Uterus (tissue), 4 donors: ENCODE results near the gene SLC35G1. TPM values are rescaled to one million over a fixed set of nuclear protein-coding genes. Genes with fewer than 3 reads are reported as not detected.
A peak's percentile ranks its signal among the peaks of the same experiment; 100 is the strongest.

ENCODE experiments used
- DNase-seq, 2 donors: peaks; one replicate each; pipeline ENCODE4 v3.0.0-alpha.2; 2019 to 2020
- H3K27ac ChIP-seq, 2 donors: fragments of 200-600 bp; sonication (generic); 1 replicate in 1 of 2; 2 replicates in 1 of 2; pipeline ENCODE4 v1.5.1; 2016 to 2018
- H3K27me3 ChIP-seq, 2 donors: fragments of 200-600 bp; sonication (generic); one replicate each; pipeline ENCODE4 v1.5.1; 2018 to 2019; ENCODE audit warnings: control low read depth in 1 of 2
- H3K36me3 ChIP-seq, 2 donors: fragments of 200-600 bp; sonication (generic); one replicate each; pipeline ENCODE4 v1.5.1; 2019; ENCODE audit warnings: control low read depth in 1 of 2
- H3K4me1 ChIP-seq, 2 donors: fragments of 200-600 bp; sonication (generic); one replicate each; pipeline ENCODE4 v1.5.1; 2018 to 2019; ENCODE audit warnings: control low read depth in 1 of 2
- H3K4me3 ChIP-seq, 2 donors: fragments of 200-600 bp; sonication (generic); 1 replicate in 1 of 2; 2 replicates in 1 of 2; pipeline ENCODE4 v1.5.1; 2018 to 2019; ENCODE audit warnings: mild to moderate bottlenecking in 1 of 2
- H3K9me3 ChIP-seq, 2 donors: fragments of 200-600 bp; sonication (generic); one replicate each; pipeline ENCODE4 v1.5.1; 2019; ENCODE audit warnings: control low read depth in 1 of 2
- POLR2A ChIP-seq, 2 donors: fragments of 450-650 bp; IDR thresholded peaks; one replicate each; pipeline ENCODE4 v1.6.1; 2016; ENCODE audit warnings: antibody characterized with exemption in 2 of 2, mild to moderate bottlenecking in 1 of 2, moderate library complexity in 1 of 2
- intact Hi-C: fragments of 100-400 bp; cut with DNase I; formaldehyde crosslinking; loops from one replicate; pipeline ENCODE4 v1.15.1; 2023; ENCODE audit warnings: low total_unique reads
- total RNA-seq, 4 donors: library from RNA; depleted of rRNA in 3 of 4; stranded (reverse); fragments of >200 nt in 3 of 4; gene quantifications; one replicate each; pipeline versions ENCODE4 v1.1.0 to v1.2.4, GENCODE V29; 2014 to 2023
- TF ChIP-seq, protein P1 (sequence below), 4 experiments: fragments of 200-600 bp in 2 of 4; fragments of 450-650 bp in 2 of 4; sonication (generic) in 2 of 4; IDR thresholded peaks; one replicate each; pipeline ENCODE4 v1.5.1; 2016 to 2019; ENCODE audit warnings: antibody characterized with exemption in 4 of 4, mild to moderate bottlenecking in 2 of 4, moderate library complexity in 1 of 4
- donor health status: DM: yes; HTN: yes; CAD: no.

The SLC35G1 gene
- total RNA-seq, 4 donors from 2014 or later = 2.8 to 6.7 (median 4.8) TPM

GRCh38 chr10:93851169-93851568 is 42.6 kb upstream of the SLC35G1 start:
- no peaks in the 10 kb centered on the region for H3K27me3 ChIP-seq
- TF ChIP-seq POLR2A (IDR thresholded peaks at IDR 0.05) = no peak
- H3K4me3 ChIP-seq = no peak overlapping the region
- H3K36me3 ChIP-seq = no peaks in the 10 kb centered on the region
- no peaks in the 10 kb centered on the region for H3K9me3 ChIP-seq
- H3K27ac ChIP-seq = no peak overlapping the region
- intact Hi-C loops = no loop called here
- H3K4me1 ChIP-seq = no peaks in the 10 kb centered on the region
- DNase-seq = no peak

DNA sequence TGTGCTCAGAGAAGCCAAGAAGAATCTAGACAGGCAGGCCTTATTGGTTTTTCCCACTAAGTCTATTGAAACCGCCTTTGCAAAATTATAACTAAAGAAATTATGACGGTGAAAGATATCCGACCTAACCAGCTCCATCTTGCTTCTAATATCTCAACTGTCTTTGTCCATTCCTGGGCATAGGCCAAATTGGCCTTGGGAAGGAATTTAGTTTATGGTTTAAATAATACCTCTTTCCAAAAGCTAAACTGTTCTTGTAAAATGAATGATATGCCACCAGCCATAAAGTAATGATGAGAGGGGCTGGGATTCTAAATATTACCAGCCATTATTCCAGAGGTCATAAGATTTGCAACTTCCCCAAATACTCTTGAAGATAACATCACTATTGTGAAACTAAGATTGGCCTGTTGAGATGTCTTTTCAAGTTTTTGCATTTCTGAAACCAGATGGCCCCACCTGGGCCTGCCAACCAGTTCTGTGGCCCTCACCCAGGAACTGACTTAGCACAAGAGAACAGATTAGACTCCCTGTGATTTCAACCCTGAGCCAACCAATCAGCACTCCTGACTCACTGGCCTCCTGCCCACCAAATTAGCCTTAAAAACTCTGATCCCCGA is 41.2 kb upstream of the SLC35G1 start:
- no peak overlapping the region for H3K27ac ChIP-seq
- no peaks in the 10 kb centered on the region for H3K27me3 ChIP-seq
- TF ChIP-seq, protein P1, sequence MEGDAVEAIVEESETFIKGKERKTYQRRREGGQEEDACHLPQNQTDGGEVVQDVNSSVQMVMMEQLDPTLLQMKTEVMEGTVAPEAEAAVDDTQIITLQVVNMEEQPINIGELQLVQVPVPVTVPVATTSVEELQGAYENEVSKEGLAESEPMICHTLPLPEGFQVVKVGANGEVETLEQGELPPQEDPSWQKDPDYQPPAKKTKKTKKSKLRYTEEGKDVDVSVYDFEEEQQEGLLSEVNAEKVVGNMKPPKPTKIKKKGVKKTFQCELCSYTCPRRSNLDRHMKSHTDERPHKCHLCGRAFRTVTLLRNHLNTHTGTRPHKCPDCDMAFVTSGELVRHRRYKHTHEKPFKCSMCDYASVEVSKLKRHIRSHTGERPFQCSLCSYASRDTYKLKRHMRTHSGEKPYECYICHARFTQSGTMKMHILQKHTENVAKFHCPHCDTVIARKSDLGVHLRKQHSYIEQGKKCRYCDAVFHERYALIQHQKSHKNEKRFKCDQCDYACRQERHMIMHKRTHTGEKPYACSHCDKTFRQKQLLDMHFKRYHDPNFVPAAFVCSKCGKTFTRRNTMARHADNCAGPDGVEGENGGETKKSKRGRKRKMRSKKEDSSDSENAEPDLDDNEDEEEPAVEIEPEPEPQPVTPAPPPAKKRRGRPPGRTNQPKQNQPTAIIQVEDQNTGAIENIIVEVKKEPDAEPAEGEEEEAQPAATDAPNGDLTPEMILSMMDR (IDR thresholded peaks at IDR 0.05) = no peak
- no peak for TF ChIP-seq POLR2A (IDR thresholded peaks at IDR 0.05)
- no peaks in the 10 kb centered on the region for H3K4me1 ChIP-seq
- intact Hi-C loops = no loop called here
- no peak for DNase-seq
- no peaks in the 10 kb centered on the region for H3K9me3 ChIP-seq
- H3K36me3 ChIP-seq = no peaks in the 10 kb centered on the region
- H3K4me3 ChIP-seq = no peak overlapping the region

GRCh38 chr10:93854975-93855374 is 38.8 kb upstream of the SLC35G1 start:
- no peak overlapping the region for H3K27ac ChIP-seq
- DNase-seq = no peak
- no peak overlapping the region for H3K4me3 ChIP-seq
- intact Hi-C loops = no loop called here
- no peaks in the 10 kb centered on the region for H3K27me3 ChIP-seq
- H3K9me3 ChIP-seq = no peaks in the 10 kb centered on the region
- no peaks in the 10 kb centered on the region for H3K36me3 ChIP-seq
- no peaks in the 10 kb centered on the region for H3K4me1 ChIP-seq
- no peak for TF ChIP-seq POLR2A (IDR thresholded peaks at IDR 0.05)
- TF ChIP-seq, protein P1 (IDR thresholded peaks at IDR 0.05) = no peak

DNA sequence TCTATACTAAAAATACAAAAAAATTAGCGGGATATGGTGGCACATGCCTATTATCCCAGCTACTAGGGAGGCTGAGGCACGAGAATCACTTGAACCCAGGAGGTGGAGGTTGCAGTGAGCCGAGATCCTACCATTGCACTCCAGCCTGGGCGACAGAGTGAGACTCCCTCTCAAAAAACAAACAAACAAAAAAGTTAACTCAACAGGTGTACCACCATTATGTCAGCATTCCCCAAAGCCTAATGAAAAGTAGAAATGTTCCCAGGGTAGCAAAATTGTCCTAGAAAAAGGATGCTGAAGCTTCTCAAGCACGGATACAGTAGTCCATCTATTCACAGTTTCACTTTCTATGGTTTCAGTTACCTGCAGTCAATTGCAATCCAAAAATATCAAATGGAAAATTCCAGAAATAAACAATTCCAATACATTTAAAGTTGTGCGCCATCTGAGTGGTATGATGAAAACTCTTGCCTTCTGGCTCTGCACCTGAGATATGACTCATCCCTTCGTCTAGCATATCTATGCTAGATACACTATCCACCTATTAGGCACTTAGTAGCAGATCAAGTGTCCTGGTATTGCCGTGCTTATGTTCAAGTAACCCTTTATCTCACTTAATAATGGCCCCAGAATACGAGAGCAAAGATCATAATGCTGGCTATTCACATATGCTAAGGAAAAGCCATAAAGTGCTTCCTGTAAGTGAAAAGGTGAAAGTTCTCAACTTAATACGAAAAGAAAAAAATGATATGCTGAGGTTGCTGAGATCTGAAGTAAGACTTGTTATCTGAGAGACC is 37.2 kb upstream of the SLC35G1 start:
- no peaks in the 10 kb centered on the region for H3K27me3 ChIP-seq
- intact Hi-C loops = no loop called here
- DNase-seq = no peak
- no peaks in the 10 kb centered on the region for H3K4me1 ChIP-seq
- H3K4me3 ChIP-seq = no peak overlapping the region
- no peaks in the 10 kb centered on the region for H3K9me3 ChIP-seq
- TF ChIP-seq POLR2A (IDR thresholded peaks at IDR 0.05) = no peak
- TF ChIP-seq, protein P1 (IDR thresholded peaks at IDR 0.05) = no peak
- H3K36me3 ChIP-seq = no peaks in the 10 kb centered on the region
- no peak overlapping the region for H3K27ac ChIP-seq

DNA sequence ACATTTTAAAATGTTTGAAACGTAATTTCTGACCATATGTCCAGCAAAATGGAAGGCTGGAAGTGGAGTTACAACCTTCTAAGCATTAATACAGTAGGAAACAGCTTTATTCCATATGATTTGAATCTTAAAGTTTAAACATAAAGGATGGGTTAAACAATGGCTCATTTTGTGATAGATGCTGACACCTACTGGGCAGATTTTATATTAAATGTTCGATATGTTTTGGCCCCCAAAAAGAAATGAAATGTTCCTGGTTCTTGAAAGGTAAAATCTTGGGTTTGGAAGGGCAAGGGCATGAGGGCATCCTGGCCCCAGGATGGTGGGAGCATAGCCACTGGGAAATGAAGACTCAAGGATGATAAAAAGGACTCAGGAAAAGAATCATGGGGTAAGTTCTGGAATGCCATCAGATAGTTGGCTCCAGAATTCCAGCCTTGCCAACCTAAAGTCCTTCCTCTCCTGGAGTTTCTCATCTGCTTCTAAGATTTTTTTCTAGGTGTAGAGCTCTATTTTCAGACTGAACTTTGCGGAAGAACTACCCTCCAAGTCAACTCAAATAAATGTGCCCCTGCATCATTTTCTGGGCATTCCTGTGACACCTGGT is 34.6 kb upstream of the SLC35G1 start:
- H3K4me3 ChIP-seq = no peak overlapping the region
- H3K27ac ChIP-seq = no peak overlapping the region
- TF ChIP-seq, protein P1 (IDR thresholded peaks at IDR 0.05) = peak in 1 of 4 experiments; percentile 7
- TF ChIP-seq POLR2A (IDR thresholded peaks at IDR 0.05) = no peak
- no peaks in the 10 kb centered on the region for H3K9me3 ChIP-seq
- H3K36me3 ChIP-seq = no peaks in the 10 kb centered on the region
- no peaks in the 10 kb centered on the region for H3K4me1 ChIP-seq
- intact Hi-C loops = no loop called here
- H3K27me3 ChIP-seq = no peaks in the 10 kb centered on the region
- no peak for DNase-seq
